ENCODE results near the gene SLC5A10.

- TF ChIP-seq CTCF (conservative IDR thresholded peaks at IDR 0.05) = no peak
- no peak for TF ChIP-seq ZFX (IDR thresholded peaks at IDR 0.05)
These were observed 30.0 kb upstream of the SLC5A10 start for GRCh38 chr17:18921912-18922451.

Data from C4-2B (cell line).